A549 (cell line): ENCODE data around the gene TRNAU1AP. TPM values are rescaled to one million over a fixed set of nuclear protein-coding genes. Genes with fewer than 3 reads are reported as not detected.
A peak's percentile ranks its signal among the peaks of the same experiment; 100 is the strongest.

Experiments
- BHLHE40 ChIP-seq: IDR thresholded peaks from 2 replicates; pipeline ENCODE4 v1.6.1; 2012; ENCODE audit warnings: low read depth, low read length, inconsistent platforms
- CHD4 ChIP-seq: fragments of 200-600 bp; sonication (generic); IDR thresholded peaks from 2 replicates; pipeline ENCODE4 v1.6.1; 2016; ENCODE audit warnings: antibody characterized with exemption, mild to moderate bottlenecking, borderline replicate concordance
- EHF ChIP-seq: fragments of 250-450 bp; sonication (Bioruptor Pico); IDR thresholded peaks from 2 replicates; pipeline ENCODE4 v1.5.0; 2020; ENCODE audit warnings: mild to moderate bottlenecking
- ELK1 ChIP-seq: fragments of 150-350 bp; IDR thresholded peaks from 2 replicates; pipeline ENCODE4 v1.6.1; 2014; ENCODE audit warnings: low read depth, mild to moderate bottlenecking, low read length
- EP300 ChIP-seq, 2 experiments: fragments of >200 bp; sonication (Bioruptor Twin); formaldehyde crosslinking; IDR thresholded peaks; 2 replicates in 1 of 2; 3 replicates in 1 of 2; pipeline ENCODE4 v1.6.1; 2016 to 2017
- ESRRA ChIP-seq: fragments of 150-350 bp; IDR thresholded peaks from 2 replicates; pipeline ENCODE4 v1.6.1; 2014; ENCODE audit warnings: mild to moderate bottlenecking, low read length, borderline replicate concordance
- FOSB ChIP-seq: fragments of 250-450 bp; sonication (Bioruptor Pico); IDR thresholded peaks from 2 replicates; pipeline ENCODE4 v1.5.0; 2020; ENCODE audit warnings: mild to moderate bottlenecking, moderate library complexity
- FOSL2 ChIP-seq, 2 experiments: fragments of 450-650 bp in 1 of 2; fragments of >200 bp in 1 of 2; sonication (Bioruptor Twin) in 1 of 2; formaldehyde crosslinking; IDR thresholded peaks; 2 replicates each; pipeline versions ENCODE4 v1.5.0 to v1.6.1; 2016 to 2020; ENCODE audit warnings: mild to moderate bottlenecking in 1 of 2, moderate library complexity in 1 of 2
- HMGXB4 ChIP-seq: fragments of 250-450 bp; sonication (Bioruptor Pico); IDR thresholded peaks from 2 replicates; pipeline ENCODE4 v1.5.0; 2021; ENCODE audit warnings: mild to moderate bottlenecking, moderate library complexity, borderline replicate concordance
- HOXB13 ChIP-seq: fragments of 250-450 bp; sonication (Bioruptor Pico); IDR thresholded peaks from 2 replicates; pipeline ENCODE4 v1.5.0; 2020; ENCODE audit warnings: low read depth, mild to moderate bottlenecking, moderate library complexity
- JUN ChIP-seq, 2 experiments: fragments of >200 bp; sonication (Bioruptor Twin); formaldehyde crosslinking; IDR thresholded peaks; 2 replicates in 1 of 2; 3 replicates in 1 of 2; pipeline ENCODE4 v1.6.1; 2016 to 2017
- KDM1A ChIP-seq: fragments of 200-600 bp; sonication (generic); IDR thresholded peaks from 2 replicates; pipeline ENCODE4 v1.6.1; 2016; ENCODE audit warnings: low read depth, mild to moderate bottlenecking
- NFE2L2 ChIP-seq: fragments of 150-350 bp; conservative IDR thresholded peaks from 2 replicates; pipeline ENCODE4 v1.6.1; 2014; ENCODE audit warnings: low read length
- PBX3 ChIP-seq: IDR thresholded peaks from 2 replicates; pipeline ENCODE4 v1.6.1; 2012
- PHF8 ChIP-seq: fragments of 200-600 bp; sonication (generic); IDR thresholded peaks from 2 replicates; pipeline ENCODE4 v1.6.1; 2016; ENCODE audit warnings: low read depth, mild to moderate bottlenecking, antibody characterized with exemption, moderate library complexity, borderline replicate concordance
- RAD21 ChIP-seq, 2 experiments: fragments of >200 bp in 1 of 2; sonication (Bioruptor Twin) in 1 of 2; formaldehyde crosslinking in 1 of 2; IDR thresholded peaks in 1 of 2; conservative IDR thresholded peaks in 1 of 2; 2 replicates in 1 of 2; 3 replicates in 1 of 2; pipeline ENCODE4 v1.6.1; 2012 to 2018; ENCODE audit warnings: inconsistent platforms in 1 of 2
- RARB ChIP-seq: fragments of 250-450 bp; sonication (Bioruptor Pico); IDR thresholded peaks from 2 replicates; pipeline ENCODE4 v1.8.0; 2021; ENCODE audit warnings: mild to moderate bottlenecking, moderate library complexity
- RCOR1 ChIP-seq: fragments of 150-350 bp; IDR thresholded peaks from 2 replicates; pipeline ENCODE4 v1.6.1; 2014; ENCODE audit warnings: antibody characterized with exemption, low read length, low read depth
- RFX5 ChIP-seq: fragments of 450-650 bp; IDR thresholded peaks from 2 replicates; pipeline ENCODE4 v1.7.1; 2014; ENCODE audit warnings: antibody characterized with exemption, mild to moderate bottlenecking, moderate library complexity
- SMC3 ChIP-seq: fragments of >200 bp; sonication (Bioruptor Twin); formaldehyde crosslinking; IDR thresholded peaks from 3 replicates; pipeline ENCODE4 v1.6.1; 2018; ENCODE audit warnings: inconsistent platforms
- SREBF2 ChIP-seq: fragments of 450-650 bp; IDR thresholded peaks from 2 replicates; pipeline ENCODE4 v1.6.1; 2014; ENCODE audit warnings: mild to moderate bottlenecking, moderate library complexity
- TP53 ChIP-seq: fragments of 250-450 bp; sonication (Bioruptor Pico); IDR thresholded peaks from 2 replicates; pipeline ENCODE4 v1.5.0; 2021; ENCODE audit warnings: mild to moderate bottlenecking, moderate library complexity
- USF2 ChIP-seq: fragments of 450-650 bp; IDR thresholded peaks from 2 replicates; pipeline ENCODE4 v1.6.1; 2014; ENCODE audit warnings: antibody characterized with exemption
- ZFP36 ChIP-seq: fragments of 450-650 bp; IDR thresholded peaks from 2 replicates; pipeline ENCODE4 v1.6.1; 2014; ENCODE audit warnings: borderline replicate concordance; ENCODE audit not compliant: partially characterized antibody
- polyA plus RNA-seq, 4 experiments: library from polyadenylated mRNA; depleted of rRNA in 3 of 4; stranded (reverse); fragments of >200 nt; fragmentation: RNase III in 1 of 4; extraction: RNeasy Plus Mini Kit Qiagen cat#74134 plus additional on column Dnase treatment in 1 of 4; gene quantifications; 2 replicates in 3 of 4; 3 replicates in 1 of 4; pipeline ENCODE4 v1.2.3, GENCODE V29; 2011 to 2017

TRNAU1AP gene
- polyA plus RNA-seq, 2 of the 4 experiments (the other 2 are of a cell fraction), result 14.5 to 23.8 TPM

- no peak for TF ChIP-seq RCOR1
- TF ChIP-seq BHLHE40, result no peak
- TF ChIP-seq FOSL2 (IDR thresholded peaks at IDR 0.05), result no peak
- TF ChIP-seq FOSL2 (CRISPR knock-in tag; IDR thresholded peaks at IDR 0.05), result no peak
- TF ChIP-seq PHF8, result no peak
- no peak for TF ChIP-seq EP300 (IDR thresholded peaks at IDR 0.05)
- no peak for TF ChIP-seq FOSB (CRISPR knock-in tag)
- no peak for TF ChIP-seq EHF (CRISPR knock-in tag)
- no peak for TF ChIP-seq CHD4
- no peak for TF ChIP-seq USF2
- TF ChIP-seq PBX3, result peak; percentile 49
- no peak for TF ChIP-seq SREBF2
- no peak for TF ChIP-seq RFX5
- peak in 1 of 2 experiments; percentile 45; a peak in 3 of 5 replicates for TF ChIP-seq JUN (IDR thresholded peaks at IDR 0.05)
- TF ChIP-seq ESRRA, result no peak
- no peak for TF ChIP-seq HOXB13
- no peak for TF ChIP-seq RAD21 (conservative IDR thresholded peaks at IDR 0.05 in 1 of 2, IDR thresholded peaks at IDR 0.05 in 1 of 2)
- TF ChIP-seq SMC3, result no peak
- no peak for TF ChIP-seq KDM1A
- no peak for TF ChIP-seq ZFP36
- TF ChIP-seq RARB (CRISPR knock-in tag), result no peak
- no peak for TF ChIP-seq NFE2L2
- no peak for TF ChIP-seq ELK1
- TF ChIP-seq TP53 (CRISPR knock-in tag), result no peak
- TF ChIP-seq HMGXB4 (CRISPR knock-in tag), result no peak
These were observed 24.3 kb downstream of the TRNAU1AP start (continued) for GRCh38 chr1:28577052-28577678.
